Activated naive CD4-positive, alpha-beta T cell treated with anti-CD3 and anti-CD28 coated beads, Interleukin-2, amount 10 ng/mL, durations not matched to agents 7 days and 5 days (primary cell): ENCODE data around the gene MVB12B.

Experiments
- CTCF ChIA-PET: fragments of 350-600 bp; sonication (Branson Sonifier 250); formaldehyde crosslinking; loops from one replicate; lab custom pipeline; 2021; ENCODE audit warnings: antibody characterized with exemption; lab: Charles Lee
- DNase-seq: peaks from one replicate; pipeline ENCODE4 v3.0.0-alpha.2; 2020
- H3K27ac Mint-ChIP-seq: one replicate; pipeline ENCODE4 v1.8.0; 2021; ENCODE audit warnings: mild to moderate bottlenecking, moderate library complexity, mixed read lengths
- H3K27me3 Mint-ChIP-seq: one replicate; pipeline ENCODE4 v1.8.0; 2021; ENCODE audit warnings: mild to moderate bottlenecking, mixed read lengths
- H3K36me3 Mint-ChIP-seq: one replicate; pipeline ENCODE4 v1.8.0; 2021; ENCODE audit warnings: mixed read lengths
- H3K4me1 Mint-ChIP-seq: one replicate; pipeline ENCODE4 v1.8.0; 2021; ENCODE audit warnings: mixed read lengths
- H3K4me3 Mint-ChIP-seq: one replicate; pipeline ENCODE4 v1.8.0; 2021; ENCODE audit warnings: mild to moderate bottlenecking, moderate library complexity, mixed read lengths
- H3K9me3 Mint-ChIP-seq: one replicate; pipeline ENCODE4 v1.8.0; 2021; ENCODE audit warnings: mixed read lengths

The MVB12B gene

DNA sequence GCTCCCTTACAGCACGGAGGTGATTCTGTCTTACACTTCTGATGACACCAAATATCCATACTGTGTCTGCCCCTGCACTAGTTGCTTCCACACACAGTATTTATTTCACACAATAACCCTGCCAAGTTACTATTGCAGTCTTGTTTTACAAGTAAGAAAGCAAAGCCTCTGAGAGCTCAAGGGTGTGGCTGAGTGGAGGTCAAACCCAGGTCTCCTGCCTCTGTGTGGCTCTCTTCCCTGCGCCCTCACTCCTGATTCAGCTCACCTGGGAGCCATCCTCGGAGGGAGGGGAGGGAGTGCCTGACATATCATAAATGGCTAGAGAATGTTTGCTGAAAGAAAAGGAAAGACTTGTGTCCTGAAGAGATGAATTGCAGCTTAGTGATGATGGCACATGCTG lies 41.0 kb downstream of the MVB12B start:
- no peaks in the 10 kb centered on the region for H3K36me3 Mint-ChIP-seq
- CTCF ChIA-PET, result no interaction called here
- no peak overlapping the region for H3K27ac Mint-ChIP-seq
- H3K4me3 Mint-ChIP-seq, result no peak overlapping the region
- peaks cover 6% of the 10 kb centered on the region for H3K9me3 Mint-ChIP-seq
- no peak for DNase-seq
- no peaks in the 10 kb centered on the region for H3K4me1 Mint-ChIP-seq
- peaks cover 10% of the 10 kb centered on the region for H3K27me3 Mint-ChIP-seq

DNA sequence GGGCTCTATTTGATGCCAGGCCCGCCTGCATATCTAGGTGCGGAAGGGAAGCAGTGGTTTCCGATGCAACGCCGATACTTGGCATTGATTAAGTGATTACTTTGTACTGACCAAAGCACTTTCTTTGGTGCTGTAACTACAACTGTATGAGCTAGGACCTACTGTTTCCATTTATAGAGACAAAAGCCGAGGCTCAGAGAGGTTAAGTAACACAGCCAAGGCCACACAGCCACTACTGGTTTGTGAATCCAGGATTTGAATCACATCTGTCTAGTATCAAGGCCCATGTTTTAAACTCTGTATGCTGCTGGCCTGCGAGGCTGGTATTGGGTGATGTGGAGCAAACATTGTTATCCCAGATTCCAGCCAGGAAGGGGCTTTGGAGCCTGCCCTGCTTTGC lies 41.4 kb downstream of the MVB12B start:
- no peak overlapping the region for H3K4me3 Mint-ChIP-seq
- no peaks in the 10 kb centered on the region for H3K36me3 Mint-ChIP-seq
- no peaks in the 10 kb centered on the region for H3K4me1 Mint-ChIP-seq
- DNase-seq, result no peak
- peaks cover 6% of the 10 kb centered on the region for H3K9me3 Mint-ChIP-seq
- H3K27me3 Mint-ChIP-seq, result peaks cover 13% of the 10 kb centered on the region
- CTCF ChIA-PET, result no interaction called here
- H3K27ac Mint-ChIP-seq, result no peak overlapping the region

DNA sequence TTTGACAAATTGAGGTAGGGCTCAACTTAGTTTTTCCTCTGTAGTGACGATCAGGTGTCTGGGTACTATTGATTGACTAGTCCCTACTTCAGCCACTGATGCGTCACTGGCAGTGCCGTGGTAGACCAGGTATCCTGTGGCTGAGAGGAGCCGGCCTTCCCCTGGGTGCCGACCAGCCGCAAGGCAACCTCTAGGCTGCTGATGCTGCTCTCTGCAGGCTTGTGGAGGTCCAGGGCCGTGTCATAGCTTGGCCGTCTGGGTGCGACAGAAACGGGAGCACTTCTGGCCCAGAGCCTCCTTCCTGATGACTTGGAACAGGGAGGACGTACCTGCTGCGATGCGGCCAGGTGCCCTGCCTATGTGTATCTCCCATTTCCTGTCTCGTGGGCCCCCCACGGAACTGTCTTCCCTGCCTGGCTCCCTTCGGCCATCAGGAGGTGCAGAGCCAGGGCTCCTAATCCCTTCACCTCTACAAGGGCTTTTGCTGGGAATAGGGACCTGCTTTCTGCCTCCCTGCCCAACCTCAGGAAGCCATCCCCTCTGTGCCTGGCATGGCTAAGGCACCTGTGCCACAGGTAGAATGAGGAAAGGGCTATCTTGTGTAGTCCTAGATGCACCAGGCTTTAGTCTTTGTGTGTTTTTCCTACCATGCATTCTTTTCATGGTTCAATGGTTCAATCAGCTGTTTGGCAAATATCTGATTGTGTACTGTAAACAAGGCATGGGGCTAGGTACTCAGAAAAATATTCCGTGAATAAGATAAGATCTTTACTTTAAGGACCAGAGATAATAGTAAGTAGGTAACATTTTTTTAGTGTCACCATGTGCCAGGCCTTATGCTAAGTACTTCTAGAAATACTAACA lies 44.6 kb downstream of the MVB12B start:
- Mint-ChIP-seq H3K27ac (no peak overlapping the region), H3K36me3 (no peaks in the 10 kb centered on the region), H3K4me1 (peaks cover 10% of the 10 kb centered on the region), H3K4me3 (no peak overlapping the region), H3K9me3 (no peaks in the 10 kb centered on the region), H3K27me3 (peaks cover 14% of the 10 kb centered on the region)
- CTCF ChIA-PET, result no interaction called here
- DNase-seq, result no peak

DNA sequence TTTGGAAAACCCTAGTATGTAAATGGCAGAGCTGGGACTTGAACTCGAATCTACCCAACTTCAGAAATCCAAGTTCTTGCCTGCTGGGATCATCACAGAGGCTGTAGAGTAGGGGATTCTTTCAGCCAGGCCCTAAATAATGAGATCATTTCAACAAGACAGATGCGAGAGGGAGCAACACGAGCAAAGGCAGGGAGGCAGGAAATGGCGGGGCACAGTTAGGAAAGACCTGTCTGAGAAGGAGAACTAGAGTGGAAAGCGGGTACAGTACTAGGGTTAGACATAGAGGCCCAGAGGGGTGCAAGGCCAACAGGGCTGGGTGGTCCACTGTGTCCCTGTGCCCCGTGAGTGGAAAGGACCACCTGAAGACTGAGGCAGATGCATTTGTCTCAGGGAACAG lies 46.1 kb downstream of the MVB12B start:
- Mint-ChIP-seq H3K4me3 (no peak overlapping the region), H3K27me3 (peaks cover 18% of the 10 kb centered on the region), H3K36me3 (no peaks in the 10 kb centered on the region), H3K27ac (no peak overlapping the region), H3K9me3 (no peaks in the 10 kb centered on the region), H3K4me1 (peaks cover 11% of the 10 kb centered on the region)
- CTCF ChIA-PET, result no interaction called here
- no peak for DNase-seq

DNA sequence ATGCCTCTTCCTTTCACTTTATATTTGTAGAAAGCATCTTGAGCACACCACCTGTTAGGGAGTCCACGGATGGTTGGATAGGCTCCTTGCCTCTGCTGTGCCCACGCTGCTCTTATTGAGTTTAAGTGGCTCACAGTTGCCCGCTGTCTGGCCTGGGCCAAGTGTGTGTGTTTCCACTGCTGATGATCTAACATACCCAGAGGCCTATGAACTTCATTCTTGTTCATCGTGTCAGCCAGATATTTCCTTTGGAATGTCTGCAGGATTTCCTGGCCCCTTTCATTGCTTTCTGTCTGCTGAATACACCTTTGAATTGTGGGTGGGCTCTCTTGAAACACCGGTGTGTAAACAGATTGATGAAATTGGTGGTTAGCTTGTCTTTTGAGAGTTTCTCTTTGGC lies 46.6 kb downstream of the MVB12B start:
- Mint-ChIP-seq H3K27ac (no peak overlapping the region), H3K4me3 (no peak overlapping the region), H3K9me3 (no peaks in the 10 kb centered on the region), H3K36me3 (no peaks in the 10 kb centered on the region), H3K27me3 (peaks cover 20% of the 10 kb centered on the region), H3K4me1 (peaks cover 11% of the 10 kb centered on the region)
- DNase-seq, result no peak
- CTCF ChIA-PET, result no interaction called here

DNA sequence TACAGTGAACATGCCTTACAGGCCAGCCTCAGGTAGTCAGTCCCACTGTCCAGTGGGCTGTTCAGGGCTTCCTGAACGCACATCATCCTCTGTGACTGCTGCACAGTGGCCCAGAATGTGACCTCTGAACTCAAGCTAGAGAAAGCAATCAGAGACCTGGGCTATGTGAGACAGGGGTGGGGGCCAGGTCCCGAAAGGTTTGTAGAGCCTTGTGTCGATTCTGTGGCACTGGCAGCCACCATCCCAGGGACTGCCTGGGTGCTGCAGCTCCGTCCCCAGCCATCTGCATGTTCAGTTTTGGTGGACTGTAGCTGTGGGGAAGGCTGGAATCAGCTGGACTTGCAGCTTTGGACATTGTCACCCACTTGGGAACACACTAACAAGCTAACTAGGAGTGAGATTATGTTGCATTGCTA lies 47.7 kb downstream of the MVB12B start:
- H3K4me1 Mint-ChIP-seq, result peaks cover 11% of the 10 kb centered on the region
- H3K9me3 Mint-ChIP-seq, result no peaks in the 10 kb centered on the region
- H3K4me3 Mint-ChIP-seq, result no peak overlapping the region
- H3K27ac Mint-ChIP-seq, result no peak overlapping the region
- CTCF ChIA-PET, result interaction anchor here (0.9 kb wide), 1 partner anchor 25 kb away, joined by 4 read pairs; no protein-coding TSS in a partner anchor
- peaks cover 26% of the 10 kb centered on the region for H3K27me3 Mint-ChIP-seq
- H3K36me3 Mint-ChIP-seq, result no peaks in the 10 kb centered on the region
- DNase-seq, result no peak

DNA sequence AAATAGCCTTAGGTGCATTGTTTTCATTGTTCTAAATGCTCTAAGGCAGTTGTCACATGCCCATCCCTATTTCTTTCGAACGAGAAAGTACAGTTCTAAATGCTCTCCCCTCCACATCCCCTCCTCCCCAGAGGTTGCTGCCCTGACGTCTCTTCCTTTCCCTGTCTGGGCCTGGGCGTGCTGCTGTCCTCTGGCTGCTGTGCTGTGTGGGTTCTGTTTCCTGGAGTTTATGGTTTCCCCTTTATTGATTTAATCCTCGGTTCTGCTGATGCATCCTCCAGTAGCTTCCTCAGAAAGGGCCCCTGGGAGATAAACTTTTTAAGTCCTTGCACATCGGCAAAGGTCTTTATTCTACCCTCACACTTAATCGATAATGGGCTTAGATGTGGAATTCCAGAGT lies 48.8 kb downstream of the MVB12B start:
- H3K4me1 Mint-ChIP-seq, result peaks cover 11% of the 10 kb centered on the region
- H3K4me3 Mint-ChIP-seq, result no peak overlapping the region
- H3K9me3 Mint-ChIP-seq, result no peaks in the 10 kb centered on the region
- H3K36me3 Mint-ChIP-seq, result no peaks in the 10 kb centered on the region
- DNase-seq, result no peak
- H3K27ac Mint-ChIP-seq, result no peak overlapping the region
- CTCF ChIA-PET, result interaction anchor here (1.0 kb wide), 1 partner anchor 125 kb away, joined by 3 read pairs; no protein-coding TSS in a partner anchor
- peaks cover 34% of the 10 kb centered on the region for H3K27me3 Mint-ChIP-seq

DNA sequence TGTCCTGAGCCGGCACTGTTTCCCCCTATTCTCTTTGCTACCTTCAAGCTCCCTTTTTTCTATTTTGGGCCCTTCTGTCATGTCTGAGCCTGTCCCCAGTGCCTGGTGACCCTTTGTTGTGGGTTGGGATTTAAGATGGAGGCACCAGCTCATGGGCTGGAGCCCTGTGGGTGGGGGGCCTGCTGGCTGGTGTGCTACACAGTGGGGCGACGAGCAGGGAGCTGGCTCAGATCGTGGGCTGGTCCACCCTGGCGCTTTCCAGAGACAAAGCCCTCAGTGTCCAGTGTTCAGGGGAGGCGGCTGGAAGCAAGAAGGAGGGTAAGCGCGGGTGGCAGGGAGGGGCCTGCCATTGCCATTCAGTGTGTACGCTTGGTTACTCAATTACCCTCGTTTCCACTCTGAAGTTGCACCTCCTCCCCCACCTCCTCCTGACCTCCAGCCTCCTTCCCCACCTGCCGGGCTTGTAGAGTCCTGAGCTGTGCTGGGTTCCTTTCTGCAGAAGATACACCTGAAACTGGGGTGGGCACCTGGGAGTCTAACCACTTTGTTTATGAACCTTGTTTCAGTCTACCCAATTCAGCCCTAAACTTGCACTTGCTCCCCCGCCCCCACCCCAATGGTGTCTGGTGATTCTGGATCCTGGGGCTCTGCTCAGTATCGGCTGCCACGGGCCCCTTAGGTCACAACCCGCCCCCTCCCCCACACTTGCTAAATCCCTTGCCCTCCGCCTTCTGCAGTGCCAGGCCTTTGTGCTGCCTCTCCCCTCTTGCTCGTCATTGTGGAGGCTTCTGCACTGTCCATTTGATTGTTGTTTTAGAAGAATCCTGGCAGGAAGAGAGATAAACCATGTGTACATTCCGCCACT lies 49.9 kb downstream of the MVB12B start:
- Mint-ChIP-seq H3K27ac (no peak overlapping the region), H3K36me3 (no peaks in the 10 kb centered on the region), H3K9me3 (no peaks in the 10 kb centered on the region), H3K27me3 (peaks cover 34% of the 10 kb centered on the region), H3K4me3 (no peak overlapping the region), H3K4me1 (peaks cover 11% of the 10 kb centered on the region)
- CTCF ChIA-PET, result no interaction called here
- DNase-seq, result no peak

DNA sequence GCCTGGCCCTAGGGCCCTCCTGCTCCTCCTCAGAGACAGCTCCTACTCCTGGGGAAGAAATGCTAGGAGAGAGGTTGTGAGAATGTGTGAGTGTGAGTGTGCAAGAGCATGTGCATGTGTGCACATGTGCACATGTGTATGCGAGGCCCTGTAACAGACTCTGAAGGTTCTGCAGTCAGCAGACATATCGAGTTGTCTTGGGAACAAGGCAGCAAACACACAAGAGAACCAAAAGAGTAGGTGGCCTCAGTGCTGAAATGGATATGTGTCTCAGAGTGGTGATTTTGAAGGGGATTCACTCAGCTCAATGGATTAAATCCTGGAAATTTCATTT lies 50.5 kb downstream of the MVB12B start:
- no peak overlapping the region for H3K4me3 Mint-ChIP-seq
- H3K4me1 Mint-ChIP-seq, result peaks cover 11% of the 10 kb centered on the region
- CTCF ChIA-PET, result no interaction called here
- peaks cover 34% of the 10 kb centered on the region for H3K27me3 Mint-ChIP-seq
- H3K36me3 Mint-ChIP-seq, result no peaks in the 10 kb centered on the region
- H3K9me3 Mint-ChIP-seq, result no peaks in the 10 kb centered on the region
- no peak for DNase-seq
- H3K27ac Mint-ChIP-seq, result no peak overlapping the region

DNA sequence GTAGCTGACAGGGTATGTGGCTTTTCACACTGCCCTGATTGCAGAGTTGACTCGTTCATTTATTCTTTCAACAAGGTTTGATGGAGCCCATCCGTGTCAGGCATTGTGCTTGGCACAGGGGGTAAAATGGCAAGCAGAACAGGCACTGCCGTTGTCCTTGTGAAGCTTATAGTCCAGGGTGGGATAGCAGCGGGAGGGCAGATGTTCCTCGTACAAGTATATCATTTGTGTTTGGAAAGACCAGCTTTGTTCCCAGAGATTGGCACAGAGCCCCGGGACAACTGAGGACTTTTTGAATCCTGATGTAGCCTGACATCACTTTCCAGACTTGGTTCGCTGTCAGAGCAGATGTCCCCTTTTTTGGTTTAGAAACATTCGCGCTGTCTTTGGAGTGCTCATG lies 50.9 kb downstream of the MVB12B start:
- peaks cover 11% of the 10 kb centered on the region for H3K4me1 Mint-ChIP-seq
- CTCF ChIA-PET, result no interaction called here
- H3K27me3 Mint-ChIP-seq, result peaks cover 34% of the 10 kb centered on the region
- no peak for DNase-seq
- no peak overlapping the region for H3K27ac Mint-ChIP-seq
- no peak overlapping the region for H3K4me3 Mint-ChIP-seq
- no peaks in the 10 kb centered on the region for H3K36me3 Mint-ChIP-seq
- no peaks in the 10 kb centered on the region for H3K9me3 Mint-ChIP-seq

DNA sequence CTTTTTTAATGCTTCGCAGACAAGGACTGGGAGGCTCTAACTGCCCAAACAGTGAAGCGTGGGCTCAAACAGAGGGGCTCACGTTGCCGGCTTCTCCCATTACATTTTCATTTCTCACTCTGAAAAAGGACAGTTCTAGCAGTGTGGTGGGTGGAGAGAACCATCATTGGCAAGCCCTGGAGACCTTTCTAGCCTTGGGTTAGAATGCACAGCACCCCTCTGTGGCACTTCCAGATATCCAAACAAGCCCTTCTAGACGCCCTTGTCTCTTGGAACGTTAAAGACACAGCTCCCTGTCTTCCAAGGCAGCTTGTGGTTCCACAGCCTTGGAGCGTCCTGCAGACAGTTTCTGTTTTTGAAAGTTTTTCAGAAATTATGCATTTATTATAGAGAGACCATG lies 52.1 kb downstream of the MVB12B start:
- Mint-ChIP-seq H3K36me3 (no peaks in the 10 kb centered on the region), H3K4me3 (no peak overlapping the region), H3K27ac (no peak overlapping the region), H3K9me3 (no peaks in the 10 kb centered on the region), H3K4me1 (peaks cover 11% of the 10 kb centered on the region), H3K27me3 (peaks cover 30% of the 10 kb centered on the region)
- no peak for DNase-seq
- CTCF ChIA-PET, result no interaction called here

DNA sequence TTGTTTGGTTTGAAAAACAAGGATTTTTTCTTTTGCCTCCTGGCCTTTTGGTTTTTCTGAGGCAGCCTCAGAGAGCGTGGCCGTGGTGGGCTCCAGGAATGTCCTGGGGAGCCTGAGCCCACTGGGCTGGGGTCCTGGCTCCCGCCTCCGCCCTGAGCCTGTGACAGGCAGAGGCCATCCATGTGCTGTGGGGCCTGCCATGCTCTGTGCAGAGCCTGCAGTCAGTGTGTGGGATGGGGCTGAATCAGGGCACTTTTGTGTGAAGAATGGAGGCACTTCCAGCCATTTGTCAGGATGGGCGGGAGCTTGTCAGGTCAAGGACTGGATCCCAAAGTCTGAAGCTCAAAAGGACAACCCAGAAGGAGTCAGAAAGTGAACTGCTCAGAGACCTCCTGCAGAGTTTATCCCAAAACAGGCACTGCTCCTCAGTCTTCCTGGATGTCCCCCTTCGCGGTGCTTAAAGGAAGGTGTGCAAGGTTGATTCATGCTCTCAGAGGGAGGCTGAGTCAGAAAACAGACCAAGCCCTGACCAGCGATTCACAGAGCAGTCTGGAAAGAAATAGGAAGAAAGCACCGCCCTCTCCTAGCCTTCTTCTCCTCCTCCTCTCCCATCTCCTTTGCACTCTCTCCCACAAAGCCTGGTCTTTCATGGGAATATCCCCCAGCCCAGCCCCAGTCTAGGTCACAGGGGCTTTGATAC lies 53.2 kb downstream of the MVB12B start:
- CTCF ChIA-PET, result no interaction called here
- no peak overlapping the region for H3K4me3 Mint-ChIP-seq
- no peaks in the 10 kb centered on the region for H3K9me3 Mint-ChIP-seq
- no peak for DNase-seq
- no peaks in the 10 kb centered on the region for H3K36me3 Mint-ChIP-seq
- peaks cover 11% of the 10 kb centered on the region for H3K4me1 Mint-ChIP-seq
- peaks cover 30% of the 10 kb centered on the region for H3K27me3 Mint-ChIP-seq
- H3K27ac Mint-ChIP-seq, result no peak overlapping the region

DNA sequence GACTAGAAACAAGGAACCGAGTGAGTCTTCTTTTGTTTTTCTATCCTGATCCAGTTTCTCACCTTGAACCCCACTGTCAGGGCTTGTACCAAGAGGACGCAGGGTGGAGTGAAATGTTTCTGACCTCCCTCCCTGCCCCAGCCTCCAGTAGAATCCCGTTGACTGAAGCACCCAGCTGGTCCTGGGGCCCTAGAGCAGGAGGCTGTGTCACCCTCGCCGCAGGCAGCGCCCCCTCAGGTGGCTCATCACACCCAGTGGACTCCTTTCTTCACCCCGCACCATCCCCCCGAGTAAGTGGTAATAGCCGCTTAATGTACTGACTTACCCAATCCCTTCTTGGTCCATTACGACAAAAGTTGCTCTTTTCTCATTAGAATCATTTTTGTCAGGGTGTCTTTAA lies 53.8 kb downstream of the MVB12B start:
- Mint-ChIP-seq H3K27me3 (peaks cover 30% of the 10 kb centered on the region), H3K36me3 (no peaks in the 10 kb centered on the region), H3K4me1 (peaks cover 9% of the 10 kb centered on the region), H3K27ac (no peak overlapping the region), H3K9me3 (no peaks in the 10 kb centered on the region), H3K4me3 (no peak overlapping the region)
- CTCF ChIA-PET, result no interaction called here
- DNase-seq, result no peak

DNA sequence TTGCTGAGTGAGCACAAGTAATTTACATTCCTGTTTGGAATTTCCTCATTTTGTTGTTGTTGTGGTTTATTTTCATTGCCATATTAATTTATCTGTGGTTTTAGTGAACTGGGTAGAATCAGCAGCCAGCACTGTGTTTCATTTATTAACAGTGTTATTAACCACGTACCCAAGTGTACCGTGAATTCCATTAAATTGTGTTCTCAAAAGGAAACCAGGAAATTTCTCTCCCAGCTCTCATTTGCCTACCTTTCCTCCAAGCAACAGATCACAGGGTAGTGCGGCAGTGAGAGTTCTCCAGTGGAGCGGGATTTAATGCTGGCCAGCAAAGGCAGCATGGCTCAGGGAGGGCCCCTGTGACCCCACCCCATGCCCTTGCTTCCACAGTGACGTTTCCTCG lies 54.6 kb downstream of the MVB12B start:
- DNase-seq, result no peak
- no peak overlapping the region for H3K27ac Mint-ChIP-seq
- no peaks in the 10 kb centered on the region for H3K36me3 Mint-ChIP-seq
- CTCF ChIA-PET, result no interaction called here
- H3K4me3 Mint-ChIP-seq, result no peak overlapping the region
- peaks cover 29% of the 10 kb centered on the region for H3K27me3 Mint-ChIP-seq
- H3K9me3 Mint-ChIP-seq, result no peaks in the 10 kb centered on the region
- peaks cover 2% of the 10 kb centered on the region for H3K4me1 Mint-ChIP-seq
